Stimulated activated naive CD8-positive, alpha-beta T cell treated with anti-CD3 and anti-CD28 coated beads, Interleukin-15, amount 100 ng/mL, for 72 hours (primary cell): ENCODE data around the gene ORM2.
"Not testable (repeated sequence)": the region's sequence is repeated elsewhere in the genome, so short reads cannot be mapped to it uniquely, and the experiment has no call there.

Source experiments
- ATAC-seq: fragments of 150-1000 bp; cut with Tn5 transposase; 2 replicates; pipeline ENCODE4 v1.10.0; 2021; ENCODE audit warnings: mild to moderate bottlenecking, moderate library complexity
- DNase-seq, 2 donors: peaks; one replicate each; pipeline ENCODE4 v3.0.0; 2021 to 2022
- H3K27ac Mint-ChIP-seq, 2 donors: one replicate each; pipeline ENCODE4 v1.8.0; 2022; ENCODE audit warnings: mild to moderate bottlenecking in 2 of 2, mixed read lengths in 2 of 2, moderate library complexity in 2 of 2
- H3K27me3 Mint-ChIP-seq: one replicate; pipeline ENCODE4 v1.8.0; 2022; ENCODE audit warnings: mixed read lengths
- H3K4me1 Mint-ChIP-seq: one replicate; pipeline ENCODE4 v1.8.0; 2022; ENCODE audit warnings: mild to moderate bottlenecking, mixed read lengths
- H3K4me3 Mint-ChIP-seq, 2 donors: one replicate each; pipeline ENCODE4 v1.8.0; 2022; ENCODE audit warnings: mild to moderate bottlenecking in 2 of 2, mixed read lengths in 2 of 2, moderate library complexity in 1 of 2
- H3K9me3 Mint-ChIP-seq, 2 donors: one replicate each; pipeline ENCODE4 v1.8.0; 2022; ENCODE audit warnings: mixed read lengths in 2 of 2

ORM2 gene

GRCh38 chr9:114317665-114318357, 11.9 kb upstream of the ORM2 start:
- peak; percentile 77 for ATAC-seq
- peak in 1 of 2 donors; percentile 10 for DNase-seq
- peak overlapping the region; percentile 96 for H3K27ac Mint-ChIP-seq
- no peaks in the 10 kb centered on the region for H3K9me3 Mint-ChIP-seq
- no peaks in the 10 kb centered on the region for H3K27me3 Mint-ChIP-seq
- no peak overlapping the region for H3K4me3 Mint-ChIP-seq
- H3K4me1 Mint-ChIP-seq, result peaks cover 13% of the 10 kb centered on the region

GRCh38 chr9:114318416-114318815, 11.3 kb upstream of the ORM2 start:
- ATAC-seq, result no peak
- peak in 1 of 2 donors; percentile 7 for DNase-seq
- no peaks in the 10 kb centered on the region for H3K27me3 Mint-ChIP-seq
- H3K27ac Mint-ChIP-seq, result peak overlapping the region in 1 of 2 donors; percentile 96
- peaks cover 13% of the 10 kb centered on the region for H3K4me1 Mint-ChIP-seq
- no peaks in the 10 kb centered on the region for H3K9me3 Mint-ChIP-seq
- H3K4me3 Mint-ChIP-seq, result no peak overlapping the region

GRCh38 chr9:114319147-114319546, 10.5 kb upstream of the ORM2 start:
- peak in 1 of 2 donors; percentile 2 for DNase-seq
- no peaks in the 10 kb centered on the region for H3K27me3 Mint-ChIP-seq
- H3K4me3 Mint-ChIP-seq, result no peak overlapping the region
- no peak for ATAC-seq
- peaks cover 13% of the 10 kb centered on the region for H3K4me1 Mint-ChIP-seq
- H3K27ac Mint-ChIP-seq, result peak overlapping the region; percentile 60 to 72
- no peaks in the 10 kb centered on the region for H3K9me3 Mint-ChIP-seq

- not testable (repeated sequence) for H3K9me3 Mint-ChIP-seq, H3K27ac Mint-ChIP-seq, DNase-seq, H3K4me3 Mint-ChIP-seq, H3K27me3 Mint-ChIP-seq, ATAC-seq
- H3K4me1 Mint-ChIP-seq, result peaks cover 13% of the 10 kb centered on the region
Measured at GRCh38 chr9:114320710-114321109, 9.0 kb upstream of the ORM2 start.

GRCh38 chr9:114321759-114322158, 7.9 kb upstream of the ORM2 start:
- DNase-seq, result no peak
- ATAC-seq, result no peak
- H3K27me3 Mint-ChIP-seq, result no peaks in the 10 kb centered on the region
- no peaks in the 10 kb centered on the region for H3K9me3 Mint-ChIP-seq
- no peak overlapping the region for H3K27ac Mint-ChIP-seq
- H3K4me3 Mint-ChIP-seq, result no peak overlapping the region
- peaks cover 13% of the 10 kb centered on the region for H3K4me1 Mint-ChIP-seq

GRCh38 chr9:114322160-114322818, 7.4 kb upstream of the ORM2 start:
- not testable (repeated sequence) for H3K27ac Mint-ChIP-seq, DNase-seq, H3K27me3 Mint-ChIP-seq, ATAC-seq, H3K9me3 Mint-ChIP-seq, H3K4me3 Mint-ChIP-seq
- H3K4me1 Mint-ChIP-seq, result peaks cover 13% of the 10 kb centered on the region

GRCh38 chr9:114322831-114323531, 6.7 kb upstream of the ORM2 start, which contains the start of gene ORM1:
TSS of gene ORM1 (plus strand) at chr9:114323098. CDS start at chr9:114323134, 36 bp downstream.
- not testable (repeated sequence) for H3K4me3 Mint-ChIP-seq, DNase-seq, H3K9me3 Mint-ChIP-seq, H3K4me1 Mint-ChIP-seq, H3K27ac Mint-ChIP-seq, H3K27me3 Mint-ChIP-seq
- peak; percentile 42 for ATAC-seq

GRCh38 chr9:114323849-114324248, 5.8 kb upstream of the ORM2 start:
- not testable (repeated sequence) for ATAC-seq, H3K4me1 Mint-ChIP-seq, H3K27me3 Mint-ChIP-seq, H3K4me3 Mint-ChIP-seq, H3K27ac Mint-ChIP-seq, DNase-seq, H3K9me3 Mint-ChIP-seq

GRCh38 chr9:114324492-114324891, 5.2 kb upstream of the ORM2 start:
- Mint-ChIP-seq H3K4me3 (no peak overlapping the region), H3K9me3 (no peaks in the 10 kb centered on the region), H3K4me1 (no peaks in the 10 kb centered on the region)

GRCh38 chr9:114324965-114325364, 4.7 kb upstream of the ORM2 start:
- not testable (repeated sequence) for H3K9me3 Mint-ChIP-seq, ATAC-seq, H3K27ac Mint-ChIP-seq, DNase-seq, H3K4me1 Mint-ChIP-seq, H3K27me3 Mint-ChIP-seq, H3K4me3 Mint-ChIP-seq

More at GRCh38 chr9:114324492-114324891, 5.2 kb upstream of the ORM2 start:
- no peak overlapping the region for H3K27ac Mint-ChIP-seq
- DNase-seq, result no peak
- no peaks in the 10 kb centered on the region for H3K27me3 Mint-ChIP-seq
- ATAC-seq, result no peak

GRCh38 chr9:114325684-114326254, 3.9 kb upstream of the ORM2 start:
- H3K27me3 Mint-ChIP-seq, H3K4me3 Mint-ChIP-seq, H3K9me3 Mint-ChIP-seq, H3K27ac Mint-ChIP-seq, DNase-seq, H3K4me1 Mint-ChIP-seq, ATAC-seq: not testable (repeated sequence)

- ATAC-seq (no peak), DNase-seq (no peak)
- H3K27ac Mint-ChIP-seq, result no peak overlapping the region
- H3K9me3 Mint-ChIP-seq, result no peaks in the 10 kb centered on the region
- no peaks in the 10 kb centered on the region for H3K27me3 Mint-ChIP-seq
- no peak overlapping the region for H3K4me3 Mint-ChIP-seq
- peaks cover 22% of the 10 kb centered on the region for H3K4me1 Mint-ChIP-seq
Measured at GRCh38 chr9:114327749-114328148, 1.9 kb upstream of the ORM2 start.

- H3K4me1 Mint-ChIP-seq, result peaks cover 22% of the 10 kb centered on the region
- not testable (repeated sequence) for H3K4me3 Mint-ChIP-seq, ATAC-seq, H3K27ac Mint-ChIP-seq, DNase-seq, H3K9me3 Mint-ChIP-seq, H3K27me3 Mint-ChIP-seq
Measured at GRCh38 chr9:114328357-114328820, 1.3 kb upstream of the ORM2 start.

- not testable (repeated sequence) for H3K27ac Mint-ChIP-seq, H3K4me3 Mint-ChIP-seq, H3K27me3 Mint-ChIP-seq, H3K9me3 Mint-ChIP-seq, DNase-seq
- peaks cover 22% of the 10 kb centered on the region for H3K4me1 Mint-ChIP-seq
- peak; percentile 1 for ATAC-seq
Measured at GRCh38 chr9:114328937-114329624, 588 bp upstream of the ORM2 start.

GRCh38 chr9:114330636-114331035, 967 bp downstream of the ORM2 start:
- Mint-ChIP-seq H3K27me3 (no peaks in the 10 kb centered on the region), H3K4me1 (peaks cover 28% of the 10 kb centered on the region), H3K27ac (peak overlapping the region; percentile 72 to 84), H3K4me3 (peak overlapping the region in 1 of 2 donors; percentile 13), H3K9me3 (peaks cover 5 to 8% of the 10 kb centered on the region in 2 donors)
- DNase-seq (no peak), ATAC-seq (peak; percentile 4)
